Activated CD4-positive, alpha-beta memory T cell treated with anti-CD3 and anti-CD28 coated beads, Interleukin-2, amount 10 ng/mL, durations not matched to agents 7 days and 5 days (primary cell): Measurements from ENCODE around the gene TRABD2B. TPM values are rescaled to one million over a fixed set of nuclear protein-coding genes. Genes with fewer than 3 reads are reported as not detected.

Experiments
- CTCF ChIA-PET: fragments of 350-600 bp; sonication (Branson Sonifier 250); formaldehyde crosslinking; loops from one replicate; lab custom pipeline; 2021; ENCODE audit warnings: antibody characterized with exemption, inconsistent platforms; lab: Charles Lee
- POLR2A ChIA-PET: fragments of 350-600 bp; sonication (Branson Sonifier 250); formaldehyde crosslinking; loops from one replicate; lab custom pipeline; 2021; ENCODE audit warnings: antibody characterized with exemption; lab: Charles Lee
- DNase-seq: peaks from one replicate; pipeline ENCODE4 v3.0.0-alpha.2; 2020
- H3K27ac Mint-ChIP-seq: one replicate; pipeline ENCODE4 v1.8.0; 2021; ENCODE audit warnings: mild to moderate bottlenecking, mixed read lengths
- H3K27me3 Mint-ChIP-seq: one replicate; pipeline ENCODE4 v1.8.0; 2021; ENCODE audit warnings: mixed read lengths
- H3K36me3 Mint-ChIP-seq: one replicate; pipeline ENCODE4 v1.8.0; 2021; ENCODE audit warnings: low read depth, mixed read lengths
- H3K4me1 Mint-ChIP-seq: one replicate; pipeline ENCODE4 v1.8.0; 2021; ENCODE audit warnings: mixed read lengths
- H3K4me3 Mint-ChIP-seq: one replicate; pipeline ENCODE4 v1.8.0; 2021; ENCODE audit warnings: mild to moderate bottlenecking, mixed read lengths
- H3K9me3 Mint-ChIP-seq: one replicate; pipeline ENCODE4 v1.8.0; 2021; ENCODE audit warnings: mixed read lengths
- total RNA-seq, 2 experiments: library from RNA; stranded (reverse); gene quantifications; one replicate each; pipeline ENCODE4 v1.2.3, GENCODE V29; 2021

The TRABD2B gene
- total RNA-seq, 2 experiments from 2014 or later: not detected

- CTCF ChIA-PET: no interaction called here
- peaks cover 27% of the 10 kb centered on the region for H3K27me3 Mint-ChIP-seq
- no peak for DNase-seq
These were observed 16.1 kb upstream of the TRABD2B start for GRCh38 chr1:48013270-48013669.

GRCh38 chr1:48007047-48007446 is 9.9 kb upstream of the TRABD2B start:
- CTCF ChIA-PET: interaction anchor here (3.1 kb wide), 1 partner anchor 9 kb away, joined by 15 read pairs; the partner anchor contains the start of gene TRABD2B
- Mint-ChIP-seq H3K27me3 (peaks cover 8% of the 10 kb centered on the region), H3K36me3 (no peaks in the 10 kb centered on the region), H3K4me3 (no peak overlapping the region), H3K27ac (no peak overlapping the region), H3K9me3 (no peaks in the 10 kb centered on the region), H3K4me1 (no peaks in the 10 kb centered on the region)
- POLR2A ChIA-PET: no interaction called here
- DNase-seq: no peak

More at GRCh38 chr1:48013270-48013669, 16.1 kb upstream of the TRABD2B start:
- Mint-ChIP-seq H3K27ac (no peak overlapping the region), H3K4me1 (no peaks in the 10 kb centered on the region), H3K4me3 (no peak overlapping the region), H3K9me3 (no peaks in the 10 kb centered on the region), H3K36me3 (no peaks in the 10 kb centered on the region)
- POLR2A ChIA-PET: no interaction called here

DNA sequence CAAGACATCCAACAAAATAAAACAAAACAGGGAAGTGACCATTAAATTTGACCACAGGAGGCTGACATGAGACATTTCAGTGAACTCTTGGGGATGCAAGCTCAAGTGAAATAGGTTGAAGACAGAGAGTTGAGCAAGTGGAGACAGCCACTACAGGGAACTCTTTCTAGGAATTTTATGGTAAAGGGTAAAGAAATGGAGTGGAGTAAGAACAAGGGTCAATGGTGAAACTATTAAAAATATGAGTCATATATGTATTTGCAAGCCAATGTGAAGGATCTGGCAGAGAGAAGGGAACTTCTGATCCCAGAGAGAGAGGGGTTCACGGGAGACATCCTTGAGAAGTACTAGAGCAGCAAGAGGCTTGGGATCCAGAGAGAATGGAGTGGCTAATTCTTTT is 9.1 kb upstream of the TRABD2B start:
- Mint-ChIP-seq H3K4me3 (no peak overlapping the region), H3K27ac (no peak overlapping the region), H3K4me1 (no peaks in the 10 kb centered on the region), H3K36me3 (no peaks in the 10 kb centered on the region), H3K27me3 (peaks cover 7% of the 10 kb centered on the region), H3K9me3 (no peaks in the 10 kb centered on the region)
- CTCF ChIA-PET: no interaction called here
- DNase-seq: no peak
- POLR2A ChIA-PET: no interaction called here

DNA sequence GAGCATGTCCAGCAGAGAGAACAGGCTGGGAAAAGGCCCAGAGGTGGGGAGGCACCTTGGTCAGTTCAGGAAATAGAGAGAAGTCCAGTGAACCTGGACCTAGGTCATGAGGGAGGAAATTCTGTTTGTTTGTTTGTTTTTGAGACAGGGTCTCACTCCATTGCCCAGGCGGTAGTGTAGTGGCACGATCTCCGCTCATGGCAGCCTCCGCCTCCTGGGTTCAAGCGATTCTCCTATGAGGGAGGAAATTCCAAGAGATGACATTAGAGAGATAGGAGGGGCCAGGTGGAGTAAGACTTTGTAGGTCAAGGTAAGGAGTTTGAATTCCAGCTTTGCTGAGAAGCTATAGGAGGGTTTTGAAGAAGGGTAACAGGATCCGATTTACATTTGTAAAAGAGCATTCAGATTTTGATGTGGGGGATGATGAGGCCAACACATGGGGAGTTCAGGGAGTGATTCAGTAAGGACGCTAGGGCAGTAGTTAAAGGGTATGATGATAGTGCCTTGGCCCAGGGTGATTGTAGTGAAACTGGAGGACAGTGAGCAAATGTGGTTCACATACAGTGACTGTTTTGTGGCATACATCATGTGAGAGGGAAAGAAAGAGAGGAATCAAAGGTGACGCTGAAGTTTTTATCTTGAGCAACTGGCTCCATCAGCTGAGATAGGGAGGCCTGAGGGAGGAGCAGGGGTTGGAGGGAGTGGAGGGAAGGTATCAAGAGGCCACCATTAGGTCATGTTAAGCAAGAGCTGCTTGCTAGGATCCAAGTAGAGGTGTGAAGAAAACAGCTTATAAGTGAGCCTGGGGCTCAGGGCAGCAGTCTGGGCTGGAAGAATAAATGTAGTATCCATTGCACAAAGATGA is 8.3 kb upstream of the TRABD2B start:
- Mint-ChIP-seq H3K36me3 (no peaks in the 10 kb centered on the region), H3K4me1 (no peaks in the 10 kb centered on the region), H3K4me3 (no peak overlapping the region), H3K27me3 (peaks cover 7% of the 10 kb centered on the region), H3K27ac (no peak overlapping the region), H3K9me3 (no peaks in the 10 kb centered on the region)
- DNase-seq: no peak
- POLR2A ChIA-PET: no interaction called here
- CTCF ChIA-PET: no interaction called here

DNA sequence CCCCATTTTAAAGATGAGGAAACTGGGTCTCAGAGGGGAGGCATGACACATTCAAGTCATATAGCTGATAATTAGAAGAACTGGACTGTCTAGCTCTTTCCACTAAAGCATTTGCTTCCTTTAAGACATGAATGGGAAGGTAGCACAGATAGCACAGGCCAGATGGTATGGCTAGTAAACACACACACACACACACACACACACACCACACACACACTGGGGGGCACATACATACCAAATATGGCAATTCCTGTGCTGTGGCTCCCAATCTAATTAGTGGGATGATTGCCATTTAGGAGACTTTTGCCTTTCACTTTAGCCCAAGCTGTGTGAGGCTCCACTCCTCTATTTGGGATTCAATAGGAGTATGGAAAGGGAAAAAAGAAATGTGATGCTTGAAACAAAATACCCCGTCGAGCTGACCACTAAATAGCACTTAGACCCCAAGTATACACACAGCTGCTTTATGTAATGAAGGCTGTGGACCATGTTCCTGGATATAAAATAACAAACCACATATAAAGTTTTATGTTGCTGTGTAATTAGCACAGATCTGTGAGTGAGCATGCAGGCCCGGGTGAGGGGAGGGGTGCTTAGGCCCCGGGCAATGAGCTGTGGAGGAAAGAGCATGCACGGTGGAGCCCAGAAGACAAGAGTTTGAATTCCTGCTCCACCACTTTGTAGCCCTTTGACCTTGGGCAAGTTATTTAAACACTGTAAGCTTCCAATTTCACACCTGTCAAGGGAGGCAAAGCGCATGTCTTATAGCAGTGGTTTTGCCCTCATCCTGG is 6.8 kb upstream of the TRABD2B start:
- DNase-seq: no peak
- POLR2A ChIA-PET: no interaction called here
- CTCF ChIA-PET: no interaction called here
- H3K4me3 Mint-ChIP-seq: no peak overlapping the region
- no peaks in the 10 kb centered on the region for H3K36me3 Mint-ChIP-seq
- H3K4me1 Mint-ChIP-seq: no peaks in the 10 kb centered on the region
- peaks cover 10% of the 10 kb centered on the region for H3K27me3 Mint-ChIP-seq
- H3K27ac Mint-ChIP-seq: no peak overlapping the region
- H3K9me3 Mint-ChIP-seq: no peaks in the 10 kb centered on the region

DNA sequence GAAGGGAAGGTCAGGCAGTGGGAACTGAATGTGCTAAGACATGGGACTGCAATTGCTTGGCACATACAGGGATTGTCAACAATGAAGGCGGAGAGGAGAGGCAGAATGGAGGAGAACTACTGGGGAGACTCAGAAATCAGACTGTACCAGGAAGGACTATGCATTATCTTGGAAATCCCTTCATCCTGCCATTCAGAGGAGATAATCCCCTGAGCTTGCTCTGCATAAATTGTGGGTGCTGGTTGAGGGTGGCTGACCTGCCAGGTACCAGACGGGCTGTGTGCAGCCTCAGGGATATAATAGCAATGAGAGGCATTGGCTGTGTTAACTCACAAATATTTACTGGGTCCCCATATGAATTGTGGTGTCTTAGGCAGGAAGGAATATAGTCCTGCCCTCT is 5.0 kb upstream of the TRABD2B start:
- ChIA-PET POLR2A (no interaction called here), CTCF (no interaction called here)
- no peak for DNase-seq
- no peaks in the 10 kb centered on the region for H3K36me3 Mint-ChIP-seq
- no peaks in the 10 kb centered on the region for H3K9me3 Mint-ChIP-seq
- H3K27me3 Mint-ChIP-seq: peaks cover 22% of the 10 kb centered on the region
- H3K4me1 Mint-ChIP-seq: peaks cover 1% of the 10 kb centered on the region
- no peak overlapping the region for H3K27ac Mint-ChIP-seq
- H3K4me3 Mint-ChIP-seq: no peak overlapping the region

- POLR2A ChIA-PET: no interaction called here
- peaks cover 22% of the 10 kb centered on the region for H3K27me3 Mint-ChIP-seq
- CTCF ChIA-PET: interaction anchor here (0.7 kb wide), 1 partner anchor 780 kb away, joined by 3 read pairs; no protein-coding TSS in a partner anchor
- no peak overlapping the region for H3K4me3 Mint-ChIP-seq
- no peak overlapping the region for H3K27ac Mint-ChIP-seq
- no peaks in the 10 kb centered on the region for H3K36me3 Mint-ChIP-seq
- H3K4me1 Mint-ChIP-seq: peaks cover 1% of the 10 kb centered on the region
- no peak for DNase-seq
- H3K9me3 Mint-ChIP-seq: no peaks in the 10 kb centered on the region
These were observed 4.5 kb upstream of the TRABD2B start for GRCh38 chr1:48001696-48002095.

DNA sequence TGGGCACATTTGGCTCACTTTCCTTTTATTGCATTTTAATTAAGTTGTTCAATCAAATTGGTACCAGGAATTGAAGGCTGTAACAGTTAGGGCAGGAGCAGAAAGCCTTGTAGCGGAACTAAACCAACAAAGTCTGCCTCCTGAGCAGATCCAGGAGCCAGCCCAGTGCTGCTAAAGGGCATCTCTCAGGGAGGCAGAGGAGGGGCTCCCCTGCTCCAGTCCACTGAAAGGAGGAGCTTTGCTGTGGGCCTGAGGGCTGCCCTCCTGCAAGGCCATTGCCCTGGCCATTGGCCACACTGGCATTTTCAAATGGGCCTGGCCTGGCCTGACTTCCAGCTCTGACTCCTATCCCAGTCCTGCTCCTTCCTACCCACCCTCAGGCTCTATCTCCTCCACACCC is 3.7 kb upstream of the TRABD2B start:
- peaks cover 6% of the 10 kb centered on the region for H3K4me1 Mint-ChIP-seq
- peaks cover 28% of the 10 kb centered on the region for H3K27me3 Mint-ChIP-seq
- no peak overlapping the region for H3K4me3 Mint-ChIP-seq
- no peak overlapping the region for H3K27ac Mint-ChIP-seq
- DNase-seq: no peak
- POLR2A ChIA-PET: no interaction called here
- no peaks in the 10 kb centered on the region for H3K36me3 Mint-ChIP-seq
- H3K9me3 Mint-ChIP-seq: no peaks in the 10 kb centered on the region
- CTCF ChIA-PET: interaction anchor here (0.7 kb wide), 1 partner anchor 779 kb away, joined by 3 read pairs; no protein-coding TSS in a partner anchor

DNA sequence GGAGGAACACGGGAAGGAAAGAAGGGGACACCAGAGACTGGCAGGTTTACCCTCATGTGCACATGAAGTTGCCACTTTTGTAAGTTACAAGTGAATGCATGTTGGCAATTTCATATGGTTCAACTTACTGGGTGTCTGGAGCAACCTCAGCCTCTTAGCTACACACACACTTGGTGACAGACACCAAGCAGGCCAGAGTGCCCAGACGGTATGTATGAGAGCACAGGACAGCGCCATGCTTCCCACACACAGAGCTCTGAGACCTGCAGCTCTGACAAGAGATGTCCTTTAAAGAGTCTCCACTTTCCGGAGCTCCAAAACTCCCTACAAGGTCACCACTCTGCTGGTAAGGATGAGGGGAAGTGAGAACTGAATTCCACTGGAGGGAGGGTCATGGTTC is 1.9 kb upstream of the TRABD2B start:
- no peaks in the 10 kb centered on the region for H3K9me3 Mint-ChIP-seq
- no peak overlapping the region for H3K4me3 Mint-ChIP-seq
- peaks cover 6% of the 10 kb centered on the region for H3K4me1 Mint-ChIP-seq
- H3K27ac Mint-ChIP-seq: no peak overlapping the region
- ChIA-PET POLR2A (no interaction called here), CTCF (interaction anchor here (1.8 to 3.6 kb wide), 2 partner anchors 18 to 62 kb away, joined by 6 to 33 read pairs; no protein-coding TSS in a partner anchor)
- H3K27me3 Mint-ChIP-seq: peaks cover 40% of the 10 kb centered on the region
- no peaks in the 10 kb centered on the region for H3K36me3 Mint-ChIP-seq
- DNase-seq: no peak

- ChIA-PET CTCF (interaction anchor here (0.8 to 3.6 kb wide), 8 partner anchors 10 to 63 kb away, joined by 3 to 33 read pairs (median 6); no protein-coding TSS in a partner anchor), POLR2A (no interaction called here)
- Mint-ChIP-seq H3K27me3 (peaks cover 40% of the 10 kb centered on the region), H3K9me3 (no peaks in the 10 kb centered on the region), H3K27ac (no peak overlapping the region), H3K4me1 (peaks cover 6% of the 10 kb centered on the region), H3K4me3 (no peak overlapping the region), H3K36me3 (no peaks in the 10 kb centered on the region)
- DNase-seq: no peak
These were observed 1.3 kb upstream of the TRABD2B start for GRCh38 chr1:47998396-47998990.

GRCh38 chr1:47996406-47997226 is 569 bp downstream of the TRABD2B start:
- CTCF ChIA-PET: interaction anchor here (0.6 to 3.6 kb wide), 8 partner anchors 9 to 202 kb away, joined by 3 to 33 read pairs (median 6); no protein-coding TSS in a partner anchor
- POLR2A ChIA-PET: no interaction called here
- Mint-ChIP-seq H3K4me1 (peaks cover 6% of the 10 kb centered on the region), H3K27ac (no peak overlapping the region), H3K9me3 (no peaks in the 10 kb centered on the region), H3K36me3 (no peaks in the 10 kb centered on the region), H3K27me3 (peaks cover 37% of the 10 kb centered on the region), H3K4me3 (peak overlapping the region; percentile 42)
- DNase-seq: no peak

- no peak overlapping the region for H3K27ac Mint-ChIP-seq
- H3K27me3 Mint-ChIP-seq: peaks cover 37% of the 10 kb centered on the region
- H3K4me3 Mint-ChIP-seq: peak overlapping the region; percentile 42
- H3K9me3 Mint-ChIP-seq: no peaks in the 10 kb centered on the region
- peaks cover 6% of the 10 kb centered on the region for H3K4me1 Mint-ChIP-seq
- CTCF ChIA-PET: interaction anchor here (2.0 kb wide), 1 partner anchor 14 kb away, joined by 5 read pairs; no protein-coding TSS in a partner anchor
- H3K36me3 Mint-ChIP-seq: no peaks in the 10 kb centered on the region
- POLR2A ChIA-PET: no interaction called here
- DNase-seq: no peak
These were observed 1.2 kb downstream of the TRABD2B start for GRCh38 chr1:47996060-47996405.
